Esophagus mucosa (tissue), 1 donor: ENCODE results near the gene RTL9. TPM values are rescaled to one million over a fixed set of nuclear protein-coding genes. Genes with fewer than 3 reads are reported as not detected.
A peak's percentile ranks its signal among the peaks of the same experiment; 100 is the strongest.

Experiments
- ATAC-seq: fragments of 200-7000 bp; cut with Tn5 transposase; one replicate; pipeline ENCODE4 v1.9.1; 2020
- total RNA-seq: library from RNA; stranded (reverse); gene quantifications from one replicate; pipeline ENCODE4 v1.2.4, GENCODE V29; 2023
- donor health status: DM: yes; HTN: yes; CAD: no.

Gene RTL9
- total RNA-seq, 1 donor from 2014 or later = not detected

GRCh38 chrX:110407910-110408545 lies 49.4 kb downstream of the RTL9 start:
- ATAC-seq = peak; percentile 54

Other genes with a start within 250 kb of the RTL9 start
- gene AMMECR1, start 40.8 kb upstream of the RTL9 start, total RNA-seq = 17.5 TPM